Epithelial cell of proximal tubule (primary cell): ENCODE data around the gene RNF168. TPM values are rescaled to one million over a fixed set of nuclear protein-coding genes. Genes with fewer than 3 reads are reported as not detected.
A peak's percentile ranks its signal among the peaks of the same experiment; 100 is the strongest.

Experiments
- DNase-seq: peaks from one replicate; pipeline ENCODE4 v3.0.0-alpha.2; 2011; ENCODE audit warnings: low read depth
- H3K4me3 ChIP-seq: 2 replicates; pipeline ENCODE4 v1.5.1; 2011; ENCODE audit warnings: low read depth, mild to moderate bottlenecking, low read length
- CTCF ChIP-seq: conservative IDR thresholded peaks from 2 replicates; pipeline ENCODE4 v1.5.1; 2012; ENCODE audit warnings: low read depth, mild to moderate bottlenecking, low read length
- total RNA-seq: library from RNA; depleted of rRNA; stranded (reverse); fragments of >200 nt; gene quantifications from 2 replicates; pipeline ENCODE4 v1.2.3, GENCODE V29; 2015

Gene RNF168
- total RNA-seq, 1 donor from 2014 or later: 14.0 TPM

GRCh38 chr3:196541684-196542445 lies 38.3 kb upstream of the RNF168 start:
- no peak overlapping the region for H3K4me3 ChIP-seq
- no peak for DNase-seq
- no peak for TF ChIP-seq CTCF

- no peak overlapping the region for H3K4me3 ChIP-seq
- TF ChIP-seq CTCF: peak; percentile 71
- DNase-seq: no peak
Measured at GRCh38 chr3:196537319-196537984, 33.9 kb upstream of the RNF168 start.

GRCh38 chr3:196533260-196533681 lies 29.7 kb upstream of the RNF168 start:
- DNase-seq: no peak
- no peak for TF ChIP-seq CTCF
- no peak overlapping the region for H3K4me3 ChIP-seq

GRCh38 chr3:196531418-196531817 lies 27.9 kb upstream of the RNF168 start:
- no peak for DNase-seq
- no peak for TF ChIP-seq CTCF
- H3K4me3 ChIP-seq: no peak overlapping the region

GRCh38 chr3:196528639-196529233 lies 25.2 kb upstream of the RNF168 start:
- DNase-seq: no peak
- peak; percentile 71 for TF ChIP-seq CTCF
- peak overlapping the region; percentile 71 for H3K4me3 ChIP-seq

- DNase-seq: no peak
- no peak for TF ChIP-seq CTCF
- no peak overlapping the region for H3K4me3 ChIP-seq
Measured at GRCh38 chr3:196525141-196525540, 21.6 kb upstream of the RNF168 start.
